ENCODE results near the gene RGS2.

GRCh38 chr1:192766009-192766625 is 42.7 kb upstream of the RGS2 start:
- TF ChIP-seq POLR2A (IDR thresholded peaks at IDR 0.05; ENCODE audit: low read length) (no peak), GATA1 (IDR thresholded peaks at IDR 0.05; ENCODE audit: low read depth, low read length) (no peak)

All from erythroblast (primary cell).